Activated CD4-positive, alpha-beta T cell treated with anti-CD3 and anti-CD28 coated beads for 36 hours (primary cell): ENCODE measurements around the gene PTGER4. TPM values are rescaled to one million over a fixed set of nuclear protein-coding genes. Genes with fewer than 3 reads are reported as not detected.
"Not testable (repeated sequence)": the region's sequence is repeated elsewhere in the genome, so short reads cannot be mapped to it uniquely, and the experiment has no call there.

ENCODE experiments used
- ATAC-seq: fragments of 200-7000 bp; cut with Tn5 transposase; one replicate; pipeline ENCODE4 v1.10.0; 2021; ENCODE audit warnings: mild to moderate bottlenecking, moderate library complexity
- CTCF ChIA-PET: fragments of 350-600 bp; sonication (Branson Sonifier 250); formaldehyde crosslinking; loops from one replicate; lab custom pipeline; 2021; ENCODE audit warnings: antibody characterized with exemption; lab: Charles Lee
- POLR2A ChIA-PET: fragments of 350-600 bp; sonication (Branson Sonifier 250); formaldehyde crosslinking; loops from one replicate; lab custom pipeline; 2021; ENCODE audit warnings: antibody characterized with exemption, inconsistent platforms; lab: Charles Lee
- DNase-seq: peaks from one replicate; pipeline ENCODE4 v3.0.0-alpha.2; 2020
- H3K27ac Mint-ChIP-seq: one replicate; pipeline ENCODE4 v1.8.0; 2021; ENCODE audit warnings: mixed read lengths
- H3K27me3 Mint-ChIP-seq: one replicate; pipeline ENCODE4 v1.8.0; 2021; ENCODE audit warnings: mixed read lengths
- H3K36me3 Mint-ChIP-seq: one replicate; pipeline ENCODE4 v1.8.0; 2021; ENCODE audit warnings: low read depth, mixed read lengths
- H3K4me1 Mint-ChIP-seq: one replicate; pipeline ENCODE4 v1.8.0; 2021; ENCODE audit warnings: mixed read lengths
- H3K4me3 Mint-ChIP-seq: one replicate; pipeline ENCODE4 v1.8.0; 2021; ENCODE audit warnings: mild to moderate bottlenecking, moderate library complexity, mixed read lengths
- H3K9me3 Mint-ChIP-seq: one replicate; pipeline ENCODE4 v1.8.0; 2021; ENCODE audit warnings: low read depth, mixed read lengths
- intact Hi-C, 2 experiments: fragments of 100-400 bp; cut with DNase I in 1 of 2; cut with micrococcal nuclease in 1 of 2; formaldehyde crosslinking; loops; one replicate each; pipeline versions ENCODE4 v1.14.2 to v1.15.1; 2022 to 2024; cut with DNase I, micrococcal nuclease
- total RNA-seq, 2 experiments: library from RNA; stranded (reverse); gene quantifications; one replicate each; pipeline ENCODE4 v1.2.3, GENCODE V29; 2021

Gene PTGER4
- total RNA-seq, 2 experiments from 2014 or later: 71.7 to 91.2 TPM

GRCh38 chr5:40690267-40690666, 10.6 kb downstream of the PTGER4 start:
- CTCF ChIA-PET: interaction anchor here (0.6 to 1.8 kb wide), 6 partner anchors 10 to 742 kb away, joined by 3 to 6 read pairs (median 4); no protein-coding TSS in a partner anchor
- no peak for DNase-seq
- no peak for ATAC-seq

DNA sequence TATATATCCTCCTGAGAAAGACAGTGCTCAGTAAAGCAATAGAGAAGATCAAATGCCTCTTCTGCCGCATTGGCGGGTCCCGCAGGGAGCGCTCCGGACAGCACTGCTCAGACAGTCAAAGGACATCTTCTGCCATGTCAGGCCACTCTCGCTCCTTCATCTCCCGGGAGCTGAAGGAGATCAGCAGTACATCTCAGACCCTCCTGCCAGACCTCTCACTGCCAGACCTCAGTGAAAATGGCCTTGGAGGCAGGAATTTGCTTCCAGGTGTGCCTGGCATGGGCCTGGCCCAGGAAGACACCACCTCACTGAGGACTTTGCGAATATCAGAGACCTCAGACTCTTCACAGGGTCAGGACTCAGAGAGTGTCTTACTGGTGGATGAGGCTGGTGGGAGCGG, 12.2 kb downstream of the PTGER4 start:
- peak overlapping the region; percentile 51 for H3K27ac Mint-ChIP-seq
- intact Hi-C loops: no loop called here
- DNase-seq: no peak
- H3K4me3 Mint-ChIP-seq: peak overlapping the region; percentile 38
- CTCF ChIA-PET: interaction anchor here (0.6 to 0.7 kb wide), 2 partner anchors 81 to 89 kb away, joined by 4 read pairs; no protein-coding TSS in a partner anchor
- no peak for ATAC-seq
- H3K9me3 Mint-ChIP-seq: no peaks in the 10 kb centered on the region
- POLR2A ChIA-PET: no interaction called here
- peaks cover 85% of the 10 kb centered on the region for H3K36me3 Mint-ChIP-seq
- peaks cover 57% of the 10 kb centered on the region for H3K4me1 Mint-ChIP-seq
- H3K27me3 Mint-ChIP-seq: no peaks in the 10 kb centered on the region

More at GRCh38 chr5:40690267-40690666, 10.6 kb downstream of the PTGER4 start:
- no peaks in the 10 kb centered on the region for H3K9me3 Mint-ChIP-seq
- no peaks in the 10 kb centered on the region for H3K27me3 Mint-ChIP-seq
- H3K4me3 Mint-ChIP-seq: peak overlapping the region; percentile 93
- intact Hi-C loops: no loop called here
- H3K4me1 Mint-ChIP-seq: peaks cover 70% of the 10 kb centered on the region
- POLR2A ChIA-PET: interaction anchor here (1.7 kb wide), 1 partner anchor 11 kb away, joined by 4 read pairs; the partner anchor contains the start of gene PTGER4
- H3K27ac Mint-ChIP-seq: peak overlapping the region; percentile 79
- H3K36me3 Mint-ChIP-seq: peaks cover 87% of the 10 kb centered on the region

DNA sequence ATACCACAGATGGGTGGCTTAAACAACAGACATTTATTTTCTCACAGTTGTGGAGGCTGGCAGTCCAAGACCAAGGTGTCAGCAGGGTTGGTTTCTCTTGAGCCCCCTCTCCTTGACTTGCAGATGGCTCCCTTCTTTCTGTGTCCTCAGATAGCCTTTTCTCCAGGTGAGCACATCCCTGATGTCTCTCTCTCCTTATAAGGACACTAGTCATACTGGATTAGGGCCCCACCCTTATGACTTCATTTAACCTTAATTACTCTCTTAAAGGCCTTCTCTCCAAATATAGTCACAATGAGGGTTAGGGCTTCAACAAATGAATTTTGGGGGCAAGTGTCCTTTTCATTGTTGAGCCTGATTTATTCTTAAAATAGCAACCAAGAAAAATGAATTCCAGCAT, 14.7 kb downstream of the PTGER4 start:
- CTCF ChIA-PET: interaction anchor here (2.0 kb wide), 1 partner anchor 9 kb away, joined by 4 read pairs; no protein-coding TSS in a partner anchor
- Mint-ChIP-seq H3K27me3 (no peaks in the 10 kb centered on the region), H3K27ac (peak overlapping the region; percentile 55), H3K4me1 (peaks cover 33% of the 10 kb centered on the region), H3K9me3 (no peaks in the 10 kb centered on the region), H3K4me3 (no peak overlapping the region), H3K36me3 (peaks cover 77% of the 10 kb centered on the region)
- no peak for DNase-seq
- no peak for ATAC-seq
- intact Hi-C loops: no loop called here
- POLR2A ChIA-PET: interaction anchor here (0.7 kb wide), 1 partner anchor 173 kb away, joined by 3 read pairs; no protein-coding TSS in a partner anchor

- no peak for DNase-seq
- POLR2A ChIA-PET: no interaction called here
- H3K4me1 Mint-ChIP-seq: no peaks in the 10 kb centered on the region
- H3K4me3 Mint-ChIP-seq: no peak overlapping the region
- no peaks in the 10 kb centered on the region for H3K27me3 Mint-ChIP-seq
- ATAC-seq: no peak
- intact Hi-C loops: no loop called here
- CTCF ChIA-PET: interaction anchor here (0.6 to 0.8 kb wide), 2 partner anchors 10 to 14 kb away, joined by 3 to 4 read pairs; no protein-coding TSS in a partner anchor
- H3K36me3 Mint-ChIP-seq: peaks cover 83% of the 10 kb centered on the region
- peaks cover 27% of the 10 kb centered on the region for H3K9me3 Mint-ChIP-seq
- no peak overlapping the region for H3K27ac Mint-ChIP-seq
Measured at GRCh38 chr5:40700116-40700782, 20.5 kb downstream of the PTGER4 start.

DNA sequence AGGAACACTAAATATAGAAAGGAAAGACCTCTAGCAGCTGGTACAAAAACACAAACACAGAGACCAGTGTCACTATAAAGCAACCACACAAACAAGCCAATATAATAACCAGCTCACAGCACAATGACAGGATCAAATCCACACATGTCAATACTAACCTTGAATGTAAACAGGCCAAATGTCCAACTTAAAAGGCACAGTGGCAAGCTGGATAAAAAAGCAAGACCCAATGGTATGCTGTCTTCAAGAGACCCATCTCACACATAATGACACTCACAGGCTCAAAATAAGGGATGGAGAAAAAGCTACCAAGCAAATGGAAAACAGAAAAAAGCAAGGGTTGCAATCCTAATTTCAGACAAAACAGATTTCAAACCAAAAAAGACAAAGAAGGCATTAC, 22.3 kb downstream of the PTGER4 start:
- POLR2A ChIA-PET, CTCF ChIA-PET, intact Hi-C loops: not testable (repeated sequence)

GRCh38 chr5:40705484-40705883, 25.8 kb downstream of the PTGER4 start:
- intact Hi-C loops, H3K4me3 Mint-ChIP-seq, H3K4me1 Mint-ChIP-seq, H3K27me3 Mint-ChIP-seq, POLR2A ChIA-PET, H3K27ac Mint-ChIP-seq, DNase-seq, ATAC-seq: not testable (repeated sequence)
- Mint-ChIP-seq H3K9me3 (peaks cover 48% of the 10 kb centered on the region), H3K36me3 (peaks cover 86% of the 10 kb centered on the region)
- CTCF ChIA-PET: interaction anchor here (2.3 kb wide), 1 partner anchor 9 kb away, joined by 8 read pairs; no protein-coding TSS in a partner anchor

More for the DNA sequence above, 22.3 kb downstream of the PTGER4 start:
- not testable (repeated sequence) for ATAC-seq, H3K27me3 Mint-ChIP-seq, H3K27ac Mint-ChIP-seq, DNase-seq, H3K4me1 Mint-ChIP-seq, H3K4me3 Mint-ChIP-seq
- H3K9me3 Mint-ChIP-seq: peaks cover 37% of the 10 kb centered on the region
- H3K36me3 Mint-ChIP-seq: peaks cover 82% of the 10 kb centered on the region

- H3K27me3 Mint-ChIP-seq, H3K4me3 Mint-ChIP-seq, H3K27ac Mint-ChIP-seq, CTCF ChIA-PET, intact Hi-C loops, ATAC-seq, DNase-seq, POLR2A ChIA-PET, H3K4me1 Mint-ChIP-seq: not testable (repeated sequence)
- peaks cover 18% of the 10 kb centered on the region for H3K9me3 Mint-ChIP-seq
- H3K36me3 Mint-ChIP-seq: peaks cover 50% of the 10 kb centered on the region
Measured at GRCh38 chr5:40710575-40710974, 30.9 kb downstream of the PTGER4 start.

GRCh38 chr5:40714001-40714400, 34.3 kb downstream of the PTGER4 start:
- ChIA-PET CTCF (interaction anchor here (0.6 to 1.9 kb wide), 11 partner anchors 9 to 765 kb away, joined by 3 to 8 read pairs (median 4); no protein-coding TSS in a partner anchor), POLR2A (interaction anchor here (0.8 kb wide), 1 partner anchor 31 kb away, joined by 3 read pairs; no protein-coding TSS in a partner anchor)
- intact Hi-C loops: no loop called here
- H3K4me3 Mint-ChIP-seq: no peak overlapping the region
- H3K27me3 Mint-ChIP-seq: no peaks in the 10 kb centered on the region
- peaks cover 13% of the 10 kb centered on the region for H3K4me1 Mint-ChIP-seq
- ATAC-seq (no peak), DNase-seq (no peak)
- no peaks in the 10 kb centered on the region for H3K9me3 Mint-ChIP-seq
- no peak overlapping the region for H3K27ac Mint-ChIP-seq
- H3K36me3 Mint-ChIP-seq: peaks cover 36% of the 10 kb centered on the region

DNA sequence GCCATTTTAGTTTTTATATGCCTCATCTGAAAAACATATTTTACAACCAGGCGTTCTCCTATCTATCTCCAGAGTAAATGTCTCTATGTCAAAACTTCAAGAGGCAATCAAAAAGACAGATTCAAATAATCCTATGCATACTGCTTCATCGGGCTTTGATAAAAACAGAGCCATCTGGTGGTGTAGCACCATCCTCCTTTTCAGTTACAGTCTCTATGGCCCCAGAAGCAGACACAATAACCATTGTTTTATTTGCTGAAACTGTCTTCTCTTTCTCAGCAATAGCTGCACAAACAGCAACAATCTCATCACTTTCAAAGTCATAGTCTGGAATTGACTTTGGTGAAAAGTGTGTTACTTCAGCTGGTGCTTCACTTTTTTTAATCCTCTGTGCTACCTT, 36.3 kb downstream of the PTGER4 start:
- Mint-ChIP-seq H3K4me1 (peaks cover 13% of the 10 kb centered on the region), H3K27me3 (no peaks in the 10 kb centered on the region), H3K9me3 (no peaks in the 10 kb centered on the region), H3K4me3 (no peak overlapping the region), H3K27ac (no peak overlapping the region), H3K36me3 (peaks cover 36% of the 10 kb centered on the region)
- POLR2A ChIA-PET: no interaction called here
- DNase-seq (no peak), ATAC-seq (no peak)
- CTCF ChIA-PET: no interaction called here
- intact Hi-C loops: no loop called here

DNA sequence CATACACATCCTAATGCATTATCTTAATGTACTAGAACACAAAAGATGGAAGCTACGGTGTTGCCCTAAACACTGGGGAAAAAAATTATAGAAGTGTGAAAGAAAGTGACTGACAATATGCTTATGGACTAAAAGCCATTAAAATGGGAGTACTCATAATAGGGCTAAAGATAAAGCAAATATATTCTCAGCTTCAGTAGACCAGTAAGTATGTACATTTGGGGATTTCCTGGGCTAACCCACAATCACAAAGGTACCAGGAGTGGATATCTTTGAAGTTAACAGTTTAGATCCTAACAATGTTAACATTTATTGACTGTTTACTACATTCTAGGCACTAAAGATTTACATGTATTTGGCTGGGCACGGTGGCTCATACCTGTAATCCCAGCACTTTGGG, 36.9 kb downstream of the PTGER4 start:
- POLR2A ChIA-PET: no interaction called here
- Mint-ChIP-seq H3K4me1 (peaks cover 13% of the 10 kb centered on the region), H3K9me3 (no peaks in the 10 kb centered on the region), H3K27ac (no peak overlapping the region), H3K36me3 (peaks cover 41% of the 10 kb centered on the region), H3K4me3 (no peak overlapping the region), H3K27me3 (no peaks in the 10 kb centered on the region)
- intact Hi-C loops: no loop called here
- ATAC-seq: no peak
- CTCF ChIA-PET: interaction anchor here (0.7 to 1.1 kb wide), 2 partner anchors 17 to 27 kb away, joined by 3 to 6 read pairs; no protein-coding TSS in a partner anchor
- DNase-seq: no peak

DNA sequence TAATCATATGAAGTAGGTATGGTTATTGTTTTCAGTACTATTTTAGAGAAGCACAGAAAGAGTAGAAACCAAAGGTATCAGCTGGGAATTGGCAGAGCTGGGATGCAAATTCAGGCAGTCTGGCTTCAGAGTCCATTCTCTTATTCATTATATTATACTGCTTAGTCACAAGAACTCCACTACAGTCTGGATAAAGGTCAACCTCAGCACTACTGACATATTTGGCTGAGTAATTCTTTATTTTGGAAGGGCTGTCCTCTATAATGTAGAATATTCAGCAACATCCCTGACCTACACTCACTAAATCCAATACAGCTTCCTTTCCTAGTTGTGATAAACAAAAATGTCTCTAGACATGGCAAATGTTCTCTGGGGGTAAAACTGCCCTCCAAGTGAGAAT, 37.6 kb downstream of the PTGER4 start:
- Mint-ChIP-seq H3K36me3 (peaks cover 40% of the 10 kb centered on the region), H3K9me3 (no peaks in the 10 kb centered on the region), H3K4me3 (no peak overlapping the region), H3K4me1 (peaks cover 13% of the 10 kb centered on the region), H3K27ac (no peak overlapping the region), H3K27me3 (no peaks in the 10 kb centered on the region)
- POLR2A ChIA-PET: no interaction called here
- no peak for DNase-seq
- intact Hi-C loops: no loop called here
- no peak for ATAC-seq
- CTCF ChIA-PET: interaction anchor here (0.6 to 1.1 kb wide), 2 partner anchors 28 to 764 kb away, joined by 3 to 4 read pairs; no protein-coding TSS in a partner anchor
